MCF 10A (cell line): ENCODE results near the gene SPACA9. TPM values are rescaled to one million over a fixed set of nuclear protein-coding genes. Genes with fewer than 3 reads are reported as not detected.

Experiments used
- BruUV-seq: library from RNA; stranded (reverse); fragments of 400-500 nt; replicated peaks from 2 replicates; lab custom pipeline; 2021; lab: Mats Ljungman, UMichigan
- CTCF ChIA-PET: fragments of 300-600 bp; sonication (Branson Sonifier 250); formaldehyde crosslinking; extraction: SDS; loops from one replicate; lab custom pipeline; 2021; ENCODE audit warnings: antibody characterized with exemption, inconsistent platforms; lab: Yijun Ruan, JAX
- POLR2A ChIA-PET: fragments of 300-600, 350-650 bp; sonication (Branson Sonifier 250); formaldehyde crosslinking; extraction: SDS; loops from one replicate; lab custom pipeline; 2020; ENCODE audit warnings: antibody characterized with exemption, inconsistent platforms; lab: Yijun Ruan, JAX
- DNase-seq: peaks from one replicate; pipeline ENCODE4 v3.0.0-alpha.2; 2018; ENCODE audit not compliant: unreplicated experiment
- H3K27ac Mint-ChIP-seq: one replicate; pipeline ENCODE4 v1.8.0; 2022; ENCODE audit warnings: mild to moderate bottlenecking, low read depth, mixed read lengths; ENCODE audit not compliant: unreplicated experiment
- H3K27me3 Mint-ChIP-seq: one replicate; pipeline ENCODE4 v1.8.0; 2022; ENCODE audit warnings: mixed read lengths; ENCODE audit not compliant: insufficient read depth, unreplicated experiment
- H3K36me3 Mint-ChIP-seq: one replicate; pipeline ENCODE4 v1.8.0; 2022; ENCODE audit warnings: mild to moderate bottlenecking, moderate library complexity, mixed read lengths; ENCODE audit not compliant: insufficient read depth, unreplicated experiment
- H3K4me1 Mint-ChIP-seq: one replicate; pipeline ENCODE4 v1.8.0; 2022; ENCODE audit warnings: mixed read lengths; ENCODE audit not compliant: insufficient read depth, unreplicated experiment
- H3K4me3 Mint-ChIP-seq: one replicate; pipeline ENCODE4 v1.8.0; 2022; ENCODE audit warnings: mild to moderate bottlenecking, moderate library complexity, mixed read lengths; ENCODE audit not compliant: unreplicated experiment
- H3K9me3 Mint-ChIP-seq: one replicate; pipeline ENCODE4 v1.8.0; 2022; ENCODE audit warnings: mixed read lengths; ENCODE audit not compliant: unreplicated experiment
- CTCF ChIP-seq: fragments of 200-600 bp; IDR thresholded peaks from one replicate; pipeline ENCODE4 v1.8.0; 2022; ENCODE audit warnings: antibody characterized with exemption, mild to moderate bottlenecking; ENCODE audit not compliant: unreplicated experiment
- intact Hi-C: fragments of 100-400 bp; cut with micrococcal nuclease; formaldehyde crosslinking; loops from 2 replicates; pipeline ENCODE4 v1.14.1; 2022
- total RNA-seq: library from RNA; stranded (reverse); gene quantifications from 2 replicates; pipeline ENCODE4 v1.2.3, GENCODE V29; 2022

SPACA9 gene
- total RNA-seq, 1 experiment from 2014 or later = 4.4 TPM

DNA sequence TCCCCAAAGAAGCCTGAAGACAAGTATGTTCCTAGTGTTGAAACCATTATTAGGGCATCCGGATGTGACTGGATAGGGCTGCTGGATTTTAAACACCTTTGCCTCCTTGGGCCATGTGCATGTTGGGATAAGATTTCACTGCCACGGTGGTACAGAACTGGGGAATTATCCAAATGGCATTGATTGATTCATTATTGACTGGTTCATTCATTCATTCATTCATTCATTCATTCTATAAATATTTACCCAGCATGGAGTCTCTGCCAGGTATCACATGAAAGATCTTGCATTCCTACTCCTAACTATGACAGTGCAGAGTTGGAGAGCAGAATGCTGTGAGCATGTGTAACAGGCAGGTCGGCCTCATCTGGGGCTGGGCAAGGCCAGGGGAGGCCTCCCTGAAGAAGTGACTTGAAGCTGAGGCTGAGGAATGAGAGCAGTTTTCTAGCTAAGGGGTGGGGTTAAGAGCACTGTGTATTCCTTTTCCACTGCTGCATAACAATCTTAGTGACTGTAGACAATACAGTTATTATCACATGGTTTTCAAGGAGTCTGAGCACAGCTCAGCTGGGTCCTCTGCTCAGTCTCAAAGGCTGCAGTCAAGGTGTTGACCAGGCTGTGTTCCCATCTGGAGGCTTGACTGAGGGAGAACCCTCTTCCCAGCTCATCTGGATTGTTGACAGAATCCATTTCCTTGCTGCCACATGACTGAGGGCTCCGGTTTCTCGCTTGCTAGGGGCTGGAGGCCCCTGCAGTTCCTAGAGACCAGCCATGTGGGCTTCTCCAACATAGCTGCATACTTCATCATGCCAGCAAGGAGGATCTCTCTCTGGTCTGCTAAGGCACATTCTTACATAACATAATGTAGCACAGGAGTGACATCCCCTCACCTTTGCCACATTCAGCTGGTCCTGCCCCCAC is 36.3 kb upstream of the SPACA9 start:
- H3K4me1 Mint-ChIP-seq = no peaks in the 10 kb centered on the region
- no peak for TF ChIP-seq CTCF
- no peak overlapping the region for H3K27ac Mint-ChIP-seq
- intact Hi-C loops = no loop called here
- CTCF ChIA-PET = interaction anchor here (0.6 to 0.8 kb wide), 2 partner anchors 430 to 1627 kb away, joined by 3 to 4 read pairs; no protein-coding TSS in a partner anchor
- H3K4me3 Mint-ChIP-seq = no peak overlapping the region
- POLR2A ChIA-PET = no interaction called here
- peaks cover 8% of the 10 kb centered on the region for H3K27me3 Mint-ChIP-seq
- no peak for DNase-seq
- no TSS peak for BruUV-seq
- H3K9me3 Mint-ChIP-seq = no peaks in the 10 kb centered on the region
- no peaks in the 10 kb centered on the region for H3K36me3 Mint-ChIP-seq

GRCh38 chr9:132846109-132846917 is 32.4 kb upstream of the SPACA9 start:
- no peaks in the 10 kb centered on the region for H3K4me1 Mint-ChIP-seq
- CTCF ChIA-PET = interaction anchor here (0.6 kb wide), 1 partner anchor 126 kb away, joined by 3 read pairs; no protein-coding TSS in a partner anchor
- BruUV-seq = no TSS peak

DNA sequence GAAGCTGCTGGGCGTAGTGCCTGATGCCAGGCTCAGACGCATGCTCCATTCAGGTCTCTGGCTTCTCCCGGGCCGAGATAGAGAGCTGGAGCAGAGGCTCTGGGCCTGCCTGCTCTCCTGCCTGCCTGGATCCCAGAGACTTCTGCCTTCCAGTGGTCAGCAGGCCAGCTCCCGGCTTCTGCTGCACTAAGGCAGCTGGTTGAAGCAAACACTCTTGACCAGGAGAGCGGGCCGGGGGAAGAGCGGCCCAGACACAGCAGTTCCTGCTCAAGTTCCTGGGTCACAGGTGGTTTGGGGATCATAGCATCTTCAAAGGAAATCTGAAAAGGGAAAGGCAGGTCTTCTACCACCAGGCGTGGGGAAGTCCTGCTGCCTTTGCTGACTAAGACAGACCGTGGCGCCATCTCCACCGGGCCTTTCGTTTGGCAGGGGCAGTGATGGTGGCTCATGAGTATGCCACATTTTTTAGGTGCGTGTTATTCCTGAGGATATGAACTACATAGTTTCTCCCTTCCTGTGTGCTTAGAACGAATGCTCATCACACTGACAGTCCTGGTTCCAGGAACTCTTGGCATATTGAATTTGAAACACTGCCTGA is 31.7 kb upstream of the SPACA9 start:
- H3K9me3 Mint-ChIP-seq = no peaks in the 10 kb centered on the region
- CTCF ChIA-PET = interaction anchor here (1.0 kb wide), 1 partner anchor 55 kb away, joined by 3 read pairs; no protein-coding TSS in a partner anchor
- intact Hi-C loops = no loop called here
- H3K4me1 Mint-ChIP-seq = no peaks in the 10 kb centered on the region
- no TSS peak for BruUV-seq
- no peak overlapping the region for H3K27ac Mint-ChIP-seq
- H3K36me3 Mint-ChIP-seq = no peaks in the 10 kb centered on the region
- TF ChIP-seq CTCF = no peak
- H3K4me3 Mint-ChIP-seq = no peak overlapping the region
- POLR2A ChIA-PET = interaction anchor here (0.7 to 1.0 kb wide), 2 partner anchors 31 to 488 kb away, joined by 4 read pairs; partner anchors contain the start of genes AK8 and SPACA9
- peaks cover 8% of the 10 kb centered on the region for H3K27me3 Mint-ChIP-seq
- no peak for DNase-seq

More at GRCh38 chr9:132846109-132846917, 32.4 kb upstream of the SPACA9 start:
- no peak for DNase-seq
- H3K9me3 Mint-ChIP-seq = no peaks in the 10 kb centered on the region
- no peak overlapping the region for H3K27ac Mint-ChIP-seq
- POLR2A ChIA-PET = interaction anchor here (0.7 to 1.0 kb wide), 2 partner anchors 32 to 489 kb away, joined by 4 read pairs; partner anchors contain the start of genes AK8 and SPACA9
- H3K4me3 Mint-ChIP-seq = no peak overlapping the region
- H3K27me3 Mint-ChIP-seq = peaks cover under 1% of the 10 kb centered on the region
- no peak for TF ChIP-seq CTCF
- no peaks in the 10 kb centered on the region for H3K36me3 Mint-ChIP-seq
- intact Hi-C loops = no loop called here
